Measurements from ENCODE around the gene ARAP1.

- TF ChIP-seq POLR2AphosphoS5 (IDR thresholded peaks at IDR 0.05; ENCODE audit: borderline replicate concordance, low read depth, low read length) (no peak), EZH2 (IDR thresholded peaks at IDR 0.05) (no peak), FOXP2 (optimal IDR thresholded peaks at IDR 0.05; ENCODE audit: control extremely low read depth, extremely low read length, insufficient read depth) (no peak)
Measured at GRCh38 chr11:72742513-72743320, 9.5 kb downstream of the ARAP1 start.
